SK-N-DZ (cell line): ENCODE measurements around the gene SLC22A14.
A peak's percentile ranks its signal among the peaks of the same experiment; 100 is the strongest.
"Not testable (repeated sequence)": the region's sequence is repeated elsewhere in the genome, so short reads cannot be mapped to it uniquely, and the experiment has no call there.

Source experiments
- DNase-seq: peaks from one replicate; pipeline ENCODE4 v3.0.0-alpha.2; 2015; ENCODE audit warnings: low spot score

Gene SLC22A14

GRCh38 chr3:38313695-38314094, 31.6 kb downstream of the SLC22A14 start:
- no peak for DNase-seq

GRCh38 chr3:38314112-38314763, 32.1 kb downstream of the SLC22A14 start:
- DNase-seq, result peak; percentile 53

- peak; percentile 32 for DNase-seq
Observed at GRCh38 chr3:38314764-38315487, 32.8 kb downstream of the SLC22A14 start.

- no peak for DNase-seq
Observed at GRCh38 chr3:38315488-38316230, 33.6 kb downstream of the SLC22A14 start.

- DNase-seq, result no peak
Observed at GRCh38 chr3:38316356-38317191, 34.5 kb downstream of the SLC22A14 start.

- DNase-seq, result no peak
Observed at GRCh38 chr3:38317192-38317759, 35.2 kb downstream of the SLC22A14 start.

GRCh38 chr3:38318766-38319671, 36.9 kb downstream of the SLC22A14 start:
- DNase-seq, result no peak

- DNase-seq, result not testable (repeated sequence)
Observed at GRCh38 chr3:38320638-38321037, 38.5 kb downstream of the SLC22A14 start.

- no peak for DNase-seq
Observed at GRCh38 chr3:38323060-38323459, 41.0 kb downstream of the SLC22A14 start.

- DNase-seq, result no peak
Observed at GRCh38 chr3:38325256-38325655, 43.2 kb downstream of the SLC22A14 start.

GRCh38 chr3:38327335-38328009, 45.4 kb downstream of the SLC22A14 start:
- no peak for DNase-seq

- no peak for DNase-seq
Observed at GRCh38 chr3:38331257-38332022, 49.3 kb downstream of the SLC22A14 start.

- DNase-seq, result no peak
Observed at GRCh38 chr3:38332201-38332600, 50.1 kb downstream of the SLC22A14 start.

- DNase-seq, result no peak
Observed at GRCh38 chr3:38334142-38335055, 52.3 kb downstream of the SLC22A14 start.

GRCh38 chr3:38335263-38335662, 53.2 kb downstream of the SLC22A14 start:
- no peak for DNase-seq

- no peak for DNase-seq
Observed at GRCh38 chr3:38337703-38338102, 55.6 kb downstream of the SLC22A14 start.

- DNase-seq, result no peak
Observed at GRCh38 chr3:38343797-38344594, 61.9 kb downstream of the SLC22A14 start.
